HEK293 (cell line): ENCODE data around the gene KCNE5.

Experiments
- ATF2 ChIP-seq: fragments of 450-650 bp; formaldehyde crosslinking; IDR thresholded peaks from 2 replicates; pipeline ENCODE4 v1.5.1; 2016; ENCODE audit warnings: missing biosample characterization, missing genetic modification characterization, low read depth
- CTCF ChIP-seq: fragments of 450-650 bp; formaldehyde crosslinking; IDR thresholded peaks from 2 replicates; pipeline ENCODE4 v1.5.1; 2016; ENCODE audit warnings: missing biosample characterization, missing genetic modification characterization
- REPIN1 ChIP-seq: fragments of 450-650 bp; formaldehyde crosslinking; IDR thresholded peaks from 2 replicates; pipeline ENCODE4 v1.5.1; 2017; ENCODE audit warnings: missing biosample characterization, missing genetic modification characterization, low read depth
- REST ChIP-seq: fragments of 450-650 bp; formaldehyde crosslinking; IDR thresholded peaks from 2 replicates; pipeline ENCODE4 v1.5.1; 2016; ENCODE audit warnings: missing biosample characterization, missing genetic modification characterization
- SETDB1 ChIP-seq: IDR thresholded peaks from one replicate; pipeline ENCODE4 v1.6.1; 2017; ENCODE audit warnings: mild to moderate bottlenecking, low read length, moderate library complexity, mixed read lengths; ENCODE audit not compliant: insufficient read length
- ZNF155 ChIP-seq: fragments of 450-650 bp; formaldehyde crosslinking; IDR thresholded peaks from 2 replicates; pipeline ENCODE4 v1.5.1; 2016; ENCODE audit warnings: missing biosample characterization, missing genetic modification characterization
- ZNF24 ChIP-seq: fragments of 450-650 bp; formaldehyde crosslinking; IDR thresholded peaks from 2 replicates; pipeline ENCODE4 v1.5.1; 2016; ENCODE audit warnings: missing biosample characterization, missing genetic modification characterization
- ZNF274 ChIP-seq, 2 experiments: fragments of 200-500 bp in 1 of 2; fragments of 450-650 bp in 1 of 2; sonication (Bioruptor generic) in 1 of 2; formaldehyde crosslinking in 1 of 2; IDR thresholded peaks; 2 replicates each; pipeline versions ENCODE4 v1.5.1 to v1.6.1; 2014 to 2016; ENCODE audit warnings: borderline replicate concordance in 1 of 2, inconsistent platforms in 1 of 2, low read length in 1 of 2, missing biosample characterization in 1 of 2, missing genetic modification characterization in 1 of 2
- ZNF350 ChIP-seq: fragments of 450-650 bp; formaldehyde crosslinking; IDR thresholded peaks from 2 replicates; pipeline ENCODE4 v1.5.0; 2017; ENCODE audit warnings: missing biosample characterization, mild to moderate bottlenecking, missing genetic modification characterization
- ZNF362 ChIP-seq: fragments of 450-650 bp; formaldehyde crosslinking; IDR thresholded peaks from 2 replicates; pipeline ENCODE4 v1.5.1; 2016; ENCODE audit warnings: missing biosample characterization, missing genetic modification characterization
- ZNF513 ChIP-seq: fragments of 450-650 bp; IDR thresholded peaks from 2 replicates; pipeline ENCODE4 v1.5.1; 2018; ENCODE audit warnings: missing biosample characterization, missing genetic modification characterization
- ZNF704 ChIP-seq: fragments of 450-650 bp; formaldehyde crosslinking; IDR thresholded peaks from 2 replicates; pipeline ENCODE4 v1.5.1; 2016; ENCODE audit warnings: missing biosample characterization, missing genetic modification characterization

GRCh38 chrX:109614951-109615350 lies 10.0 kb downstream of the KCNE5 start:
- TF ChIP-seq CTCF (tag by site-specific recombination) (no peak), ZNF362 (tag by site-specific recombination) (no peak), ZNF513 (no peak), ZNF24 (tag by site-specific recombination) (no peak), SETDB1 (no peak), ZNF704 (no peak), ATF2 (tag by site-specific recombination) (no peak), ZNF350 (tag by site-specific recombination) (no peak), ZNF155 (tag by site-specific recombination) (no peak), REST (tag by site-specific recombination) (no peak), ZNF274 (IDR thresholded peaks at IDR 0.05; ENCODE audit: low read length) (no peak), ZNF274 (tag by site-specific recombination; IDR thresholded peaks at IDR 0.05; ENCODE audit: borderline replicate concordance) (no peak), REPIN1 (tag by site-specific recombination) (no peak)
